Fibroblast of peridontal ligament (primary cell): ENCODE results near the gene LRRC43.

Experiments
- DNase-seq: peaks from one replicate; pipeline ENCODE4 v3.0.0-alpha.2; 2010; ENCODE audit errors: extremely low read depth

LRRC43 gene

GRCh38 chr12:122182887-122183587 lies at the start of gene LRRC43:
LRRC43 (plus strand) TSS chr12:122183123; CDS start chr12:122183145, 22 bp downstream.
- no peak for DNase-seq

DNA sequence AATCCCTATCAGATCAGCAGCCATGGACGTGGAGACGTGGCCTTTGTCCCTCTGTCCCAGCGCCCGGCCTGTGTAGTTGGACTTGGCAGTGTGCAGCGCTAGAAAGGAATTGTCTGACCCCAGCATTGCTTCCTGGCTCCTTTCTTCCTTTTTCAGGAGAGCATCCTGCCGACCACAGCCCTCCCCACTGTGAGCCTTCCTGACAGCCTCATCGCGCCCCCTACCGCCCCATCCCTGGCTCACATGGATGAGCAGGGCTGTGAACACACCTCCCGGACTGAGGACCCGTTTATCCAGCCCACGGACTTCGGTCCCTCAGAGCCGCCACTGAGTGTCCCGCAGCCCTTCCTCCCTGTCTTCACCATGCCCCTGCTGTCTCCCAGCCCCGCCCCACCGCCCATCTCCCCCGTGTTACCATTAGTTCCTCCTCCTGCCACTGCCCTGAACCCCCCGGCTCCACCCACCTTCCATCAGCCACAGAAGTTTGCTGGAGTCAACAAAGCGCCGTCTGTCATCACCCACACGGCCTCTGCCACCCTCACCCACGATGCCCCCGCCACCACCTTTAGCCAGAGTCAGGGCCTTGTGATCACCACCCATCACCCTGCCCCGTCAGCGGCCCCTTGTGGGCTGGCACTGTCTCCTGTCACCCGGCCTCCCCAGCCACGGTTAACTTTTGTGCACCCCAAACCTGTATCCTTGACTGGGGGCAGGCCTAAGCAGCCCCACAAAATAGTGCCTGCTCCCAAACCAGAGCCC lies 49.6 kb upstream of the LRRC43 start:
- no peak for DNase-seq

DNA sequence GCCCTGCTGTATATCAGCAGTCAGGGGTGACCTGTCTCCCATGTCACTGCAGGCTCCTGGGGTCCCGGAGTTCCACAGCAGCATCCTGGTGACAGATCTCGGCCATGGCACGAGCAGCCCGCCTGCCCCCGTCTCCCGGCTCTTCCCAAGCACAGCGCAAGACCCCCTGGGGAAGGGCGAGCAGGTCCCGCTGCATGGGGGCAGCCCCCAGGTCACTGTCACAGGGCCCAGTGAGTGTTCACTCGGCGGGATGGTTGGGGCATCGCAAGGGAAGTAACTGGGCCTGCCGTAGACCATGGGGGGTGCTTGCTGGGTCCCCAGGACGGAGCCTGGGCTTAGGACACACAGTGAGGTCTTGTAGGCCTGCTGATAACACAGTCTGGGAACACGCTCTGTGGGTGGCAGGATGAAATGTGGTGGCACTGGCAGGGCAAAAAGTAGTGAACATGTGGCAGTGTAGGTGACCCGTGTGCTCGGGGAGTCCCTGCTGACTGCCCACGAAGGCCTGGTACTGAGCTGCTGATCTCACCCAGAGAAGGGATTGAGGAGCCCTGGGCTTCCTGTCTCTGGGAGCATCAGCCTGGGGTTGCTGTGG lies 47.4 kb upstream of the LRRC43 start:
- no peak for DNase-seq

DNA sequence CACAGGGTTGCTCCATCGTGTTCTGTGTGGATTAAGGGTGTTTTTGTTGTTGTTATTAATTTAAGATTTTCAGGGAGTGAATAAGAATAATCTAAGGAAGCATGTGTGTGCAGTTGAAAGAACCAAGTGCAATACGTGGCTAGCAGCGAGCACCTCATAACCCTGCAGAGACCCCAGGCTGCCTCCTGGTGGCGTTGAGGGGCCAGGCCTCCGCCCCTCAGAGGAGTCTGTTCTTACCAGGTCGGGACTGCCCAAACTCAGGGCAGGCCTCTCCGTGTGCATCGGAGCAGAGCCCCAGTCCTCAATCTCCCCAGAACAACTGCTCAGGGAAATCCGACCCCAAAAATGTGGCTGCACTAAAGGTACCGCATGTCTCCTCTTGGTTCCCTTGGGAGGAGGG lies 45.7 kb upstream of the LRRC43 start:
- DNase-seq: no peak

DNA sequence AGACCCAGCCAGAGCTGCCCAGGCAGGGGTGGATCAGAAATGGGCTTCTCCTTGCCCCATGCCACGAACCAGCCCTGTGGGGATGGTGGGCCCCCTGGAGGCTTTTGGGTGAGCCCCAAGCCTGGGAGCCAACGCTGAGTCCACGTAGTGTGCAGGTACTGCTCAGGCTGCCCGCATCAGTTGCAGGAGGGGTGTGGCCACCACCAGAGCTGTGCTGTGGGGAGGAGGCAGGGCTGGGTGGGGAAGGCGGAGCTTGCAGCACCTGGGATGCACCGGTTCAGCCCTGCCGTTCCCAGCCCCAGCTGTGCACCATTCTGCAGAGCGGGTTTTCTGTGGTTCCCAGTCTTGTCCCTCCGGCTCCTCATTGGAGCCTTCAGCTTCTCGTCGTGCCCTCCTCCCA lies 45.2 kb upstream of the LRRC43 start:
- no peak for DNase-seq

DNA sequence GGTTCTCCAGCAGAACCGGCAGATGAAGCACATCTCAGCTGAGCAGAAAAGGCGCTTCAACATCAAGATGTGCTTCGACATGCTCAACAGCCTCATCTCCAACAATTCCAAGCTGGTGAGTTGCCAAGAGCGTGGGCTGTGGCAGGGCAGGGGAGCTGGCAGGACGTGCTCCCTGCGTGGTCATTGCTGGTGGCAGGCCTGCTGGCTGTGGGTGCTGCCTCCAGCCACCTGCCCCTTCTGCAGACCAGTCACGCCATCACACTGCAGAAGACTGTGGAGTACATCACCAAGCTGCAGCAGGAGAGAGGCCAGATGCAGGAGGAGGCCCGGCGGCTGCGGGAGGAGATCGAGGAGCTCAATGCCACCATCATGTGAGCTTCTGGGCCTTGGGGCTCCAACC lies 44.7 kb upstream of the LRRC43 start:
- no peak for DNase-seq

- no peak for DNase-seq
Measured at GRCh38 chr12:122138616-122139015, 44.3 kb upstream of the LRRC43 start.

DNA sequence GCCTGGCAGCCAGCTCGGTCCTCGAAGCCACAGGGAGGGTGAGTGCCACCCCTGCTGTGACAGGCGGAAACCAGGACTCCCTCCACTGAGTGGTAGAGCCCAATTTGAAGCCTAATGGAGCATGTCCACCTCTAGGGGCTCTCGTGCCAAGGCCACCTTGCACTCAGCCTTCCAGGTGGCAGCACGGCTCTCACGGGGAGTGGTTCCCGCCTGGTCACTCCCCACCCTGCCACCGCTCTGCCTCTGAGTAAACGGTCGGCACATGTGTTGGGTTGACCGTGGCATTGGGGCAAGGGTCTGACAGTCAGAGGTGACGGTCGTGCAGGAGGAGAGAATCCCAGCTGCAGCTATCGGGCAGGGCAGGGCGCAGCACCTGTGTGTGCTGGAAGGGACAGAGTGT lies 43.7 kb upstream of the LRRC43 start:
- no peak for DNase-seq

- DNase-seq: no peak
Measured at GRCh38 chr12:122139941-122140340, 43.0 kb upstream of the LRRC43 start.

DNA sequence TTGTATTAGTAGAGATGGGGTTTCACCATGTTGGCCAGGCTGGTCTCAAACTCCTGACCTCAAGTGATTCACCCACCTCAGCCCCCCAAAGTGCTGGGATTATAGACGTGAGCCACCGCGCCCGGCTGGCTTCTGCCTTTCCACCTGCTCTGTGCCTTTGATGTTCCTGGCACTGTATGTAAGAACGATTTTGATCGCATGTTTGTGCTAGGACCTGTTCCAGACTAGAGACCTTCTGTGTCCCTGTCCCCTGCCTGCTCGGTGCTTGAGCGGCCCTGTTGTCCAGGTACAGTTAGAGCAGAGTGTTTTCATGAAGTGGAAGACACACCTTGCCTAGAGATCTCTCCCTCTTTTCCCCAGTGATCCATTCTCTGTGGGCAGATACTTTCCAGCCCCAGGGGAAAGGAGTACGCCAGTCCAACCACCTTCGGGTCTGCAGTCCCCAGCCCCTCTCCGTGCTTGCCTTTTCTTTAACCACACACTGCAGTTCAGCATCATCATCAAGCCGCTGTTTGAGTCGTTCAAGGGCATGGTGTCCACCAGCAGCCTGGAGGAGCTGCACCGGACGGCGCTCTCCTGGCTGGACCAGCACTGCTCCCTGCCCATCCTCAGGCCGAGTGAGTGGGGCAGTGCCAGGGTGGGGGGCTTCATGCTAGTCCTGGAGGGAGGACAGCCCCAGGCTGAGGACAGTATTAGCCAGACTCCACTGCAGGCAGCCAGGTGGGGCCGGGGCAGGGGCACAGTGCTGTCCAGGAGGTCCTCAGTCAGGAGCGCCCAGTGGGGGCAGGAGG lies 42.3 kb upstream of the LRRC43 start:
- DNase-seq: no peak

GRCh38 chr12:122141911-122142725 lies 40.8 kb upstream of the LRRC43 start:
- DNase-seq: no peak

DNA sequence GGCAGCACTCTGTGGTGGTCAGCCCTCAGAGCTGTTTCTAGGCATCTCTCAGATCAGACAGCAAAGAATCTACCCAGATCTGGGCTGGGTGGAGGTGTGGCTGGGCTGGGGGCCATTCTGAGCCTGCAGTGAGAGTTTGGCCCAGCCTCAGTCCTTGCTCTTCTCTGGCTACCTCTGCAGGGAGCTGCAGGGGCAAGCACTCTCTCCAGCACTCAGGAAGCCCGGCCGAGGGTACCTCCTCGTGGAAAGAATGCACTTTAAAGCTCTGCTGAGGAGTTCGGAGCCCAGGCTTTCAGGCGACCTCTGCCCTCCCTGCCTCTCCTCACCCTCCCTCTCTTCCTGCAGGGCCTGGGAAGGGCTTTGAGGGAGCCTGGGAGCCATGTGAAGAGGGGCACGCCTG lies 40.1 kb upstream of the LRRC43 start:
- DNase-seq: no peak

DNA sequence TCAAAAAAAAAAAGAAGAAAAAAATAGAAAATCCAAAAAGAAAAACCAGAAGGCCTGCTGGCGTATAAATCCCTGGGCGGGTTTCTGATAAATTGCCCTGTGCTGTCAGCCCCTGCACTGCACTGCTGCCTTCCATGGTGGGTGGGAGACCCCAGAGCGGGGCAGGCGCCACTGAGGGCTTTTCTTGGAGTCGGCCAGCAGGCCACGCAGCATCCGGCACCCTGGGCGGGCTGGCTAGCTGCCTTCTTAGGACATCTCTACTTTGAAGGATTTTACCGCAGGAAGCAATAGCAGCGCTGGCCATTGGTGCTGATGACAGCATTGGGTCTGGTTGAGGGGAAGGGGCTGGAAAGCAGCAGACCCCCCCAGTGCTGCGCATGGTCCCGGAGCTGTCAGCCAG lies 38.0 kb upstream of the LRRC43 start:
- no peak for DNase-seq

- no peak for DNase-seq
Measured at GRCh38 chr12:122145505-122146330, 37.2 kb upstream of the LRRC43 start.

DNA sequence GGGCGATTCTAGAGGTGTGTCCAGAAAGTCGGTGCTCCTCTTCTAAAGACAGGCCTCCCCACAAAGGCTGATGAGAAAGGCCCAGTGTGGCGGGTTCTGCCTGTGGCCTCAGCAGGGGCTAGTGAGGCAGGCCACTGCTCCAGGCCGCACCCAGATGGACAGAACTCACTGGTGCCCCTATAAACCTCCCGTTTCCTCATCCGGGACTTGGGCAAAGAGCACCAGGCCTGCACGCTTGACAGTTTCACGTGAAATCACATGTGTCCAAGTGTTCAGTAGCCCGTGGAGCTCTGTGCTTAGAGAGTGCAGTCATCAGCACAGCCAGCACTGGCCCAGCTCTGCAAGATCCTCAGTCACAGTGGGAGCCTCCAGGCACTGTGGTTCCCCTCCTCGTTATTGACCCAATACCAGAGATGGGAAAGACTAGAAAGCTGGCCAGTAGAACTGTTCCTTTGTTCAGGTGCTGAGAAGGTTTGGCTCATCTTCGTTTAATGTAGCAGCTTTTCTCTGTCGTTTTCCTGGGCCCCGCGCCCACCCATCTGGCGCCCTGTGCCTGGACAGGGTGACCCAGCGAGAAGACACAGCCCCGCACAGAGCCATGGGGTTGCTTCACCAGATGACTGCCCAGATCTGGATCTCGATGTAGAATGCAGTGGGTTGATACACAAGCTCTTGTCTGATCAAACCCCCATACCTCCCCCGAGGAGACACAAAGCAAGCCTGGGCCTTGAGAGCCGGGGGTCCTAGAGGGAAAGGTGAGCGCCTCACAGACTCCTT lies 35.2 kb upstream of the LRRC43 start:
- no peak for DNase-seq

DNA sequence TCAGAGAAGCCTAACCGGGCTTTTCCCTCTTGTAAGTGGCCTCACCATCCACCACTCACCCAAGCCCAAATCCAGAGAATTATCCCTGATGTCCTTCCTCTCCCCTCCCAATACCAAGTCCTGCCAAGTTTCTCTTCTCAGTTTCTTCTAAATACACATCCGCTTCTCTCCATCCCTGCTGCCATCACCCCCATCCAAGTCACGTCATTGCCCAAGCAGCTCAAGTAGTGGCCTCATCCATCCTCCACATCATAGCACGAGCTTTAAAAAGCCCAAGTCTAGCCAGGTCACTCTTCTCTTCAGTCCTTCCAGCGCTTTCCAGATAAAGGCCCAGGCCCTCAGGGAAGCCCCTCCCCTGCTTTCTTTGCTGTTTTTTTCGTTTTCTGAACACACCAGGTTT lies 34.3 kb upstream of the LRRC43 start:
- DNase-seq: peak; percentile 54

DNA sequence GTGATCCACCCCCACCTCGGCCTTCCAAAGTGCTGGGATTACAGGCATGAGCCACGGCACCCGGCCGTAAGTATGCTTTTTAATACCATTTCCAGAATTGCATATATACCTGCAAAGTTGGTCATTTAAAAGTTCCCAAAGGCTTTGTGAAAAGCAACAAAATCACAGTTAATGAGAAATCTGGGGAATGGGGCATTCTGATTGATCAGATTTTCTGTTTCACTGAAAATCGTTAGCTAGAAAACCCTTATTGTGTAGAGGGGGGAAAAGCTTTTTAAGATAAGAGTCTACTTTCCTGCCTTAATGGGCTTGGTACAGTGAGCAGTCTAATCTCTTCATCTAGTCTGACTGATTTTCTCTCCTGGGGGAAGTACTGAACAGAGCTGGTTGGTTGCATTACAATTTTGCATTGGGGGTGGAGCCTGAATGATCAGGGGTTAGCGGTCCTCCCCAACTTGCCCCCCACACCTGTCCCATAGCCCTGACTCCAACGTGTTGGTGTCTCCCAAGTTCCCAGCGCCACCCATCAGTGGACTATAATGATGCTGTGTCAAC lies 32.7 kb upstream of the LRRC43 start:
- no peak for DNase-seq

DNA sequence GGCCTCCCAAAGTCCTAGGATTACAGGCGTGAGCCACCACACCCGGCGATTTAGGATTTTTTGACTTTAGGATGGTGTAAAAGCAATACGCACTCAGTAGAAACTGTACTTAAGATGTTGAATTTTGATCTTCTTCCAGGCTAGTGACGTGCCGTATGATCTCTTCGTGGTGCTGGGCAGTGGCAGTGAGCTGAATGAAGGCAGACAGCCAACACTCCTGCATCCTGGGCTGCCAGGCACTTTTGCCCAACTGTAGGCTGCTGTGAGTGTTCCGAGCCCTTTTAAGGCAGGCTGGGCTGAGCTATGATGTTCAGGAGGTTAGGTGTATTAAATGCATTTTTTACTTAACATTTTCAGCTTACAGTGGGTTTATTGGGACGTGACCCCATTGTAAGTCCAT lies 30.2 kb upstream of the LRRC43 start:
- no peak for DNase-seq

DNA sequence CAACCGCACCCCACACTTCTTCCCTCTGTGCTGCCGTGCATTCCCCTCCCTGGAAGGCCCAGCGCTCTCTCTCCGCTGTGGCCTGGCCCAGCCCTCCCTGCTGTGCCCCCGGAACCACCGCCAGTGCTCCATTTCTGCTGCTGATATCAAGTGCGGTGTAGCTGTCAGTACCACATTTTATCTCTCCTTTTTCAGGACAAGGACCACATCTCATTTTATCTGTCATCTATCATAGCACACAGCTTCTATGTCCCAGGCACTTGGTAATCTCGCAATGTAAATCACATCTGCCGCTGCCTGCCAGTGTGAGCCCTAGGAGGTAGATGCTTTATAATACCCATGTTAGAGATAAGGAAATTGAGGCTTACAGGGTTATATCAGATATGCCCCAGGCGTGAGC lies 27.2 kb upstream of the LRRC43 start:
- DNase-seq: no peak
